Neutrophil (primary cell): ENCODE results near the gene BMPR1B.

Source experiments
- H3K27ac ChIP-seq: fragments of 200-600 bp; sonication (generic); 2 replicates; pipeline ENCODE4 v1.5.1; 2016; ENCODE audit warnings: mild to moderate bottlenecking, moderate library complexity
- H3K27me3 ChIP-seq: fragments of 200-600 bp; sonication (generic); 2 replicates; pipeline ENCODE4 v1.6.0; 2016; ENCODE audit warnings: mild to moderate bottlenecking
- H3K36me3 ChIP-seq: fragments of 200-600 bp; sonication (generic); 2 replicates; pipeline ENCODE4 v1.5.1; 2017
- H3K4me1 ChIP-seq, 2 experiments: fragments of 200-600 bp in 1 of 2; sonication (generic) in 1 of 2; 1 replicate in 1 of 2; 2 replicates in 1 of 2; pipeline versions ENCODE4 v1.5.1 to v1.6.1; 2013 to 2016; ENCODE audit warnings: low read depth in 1 of 2, low read length in 1 of 2, mild to moderate bottlenecking in 1 of 2, moderate library complexity in 1 of 2; ENCODE audit not compliant: control insufficient read depth in 1 of 2, insufficient read depth in 1 of 2
- H3K4me3 ChIP-seq, 2 experiments: fragments of 200-600 bp in 1 of 2; sonication (generic) in 1 of 2; 1 replicate in 1 of 2; 2 replicates in 1 of 2; pipeline ENCODE4 v1.5.1; 2013 to 2016; ENCODE audit warnings: low read depth in 1 of 2, low read length in 1 of 2, mild to moderate bottlenecking in 1 of 2, moderate library complexity in 1 of 2
- H3K9me3 ChIP-seq: fragments of 200-600 bp; sonication (generic); 2 replicates; pipeline ENCODE4 v1.5.1; 2016
- CTCF ChIP-seq: fragments of 200-600 bp; sonication (generic); IDR thresholded peaks from 2 replicates; pipeline ENCODE4 v1.5.1; 2016; ENCODE audit warnings: antibody characterized with exemption

BMPR1B gene

GRCh38 chr4:94804650-94805049, 46.9 kb downstream of the BMPR1B start:
- TF ChIP-seq CTCF = no peak
- Histone ChIP-seq H3K27me3 (no peaks in the 10 kb centered on the region), H3K4me1 (no peaks in the 10 kb centered on the region), H3K27ac (no peak overlapping the region), H3K9me3 (no peaks in the 10 kb centered on the region), H3K36me3 (no peaks in the 10 kb centered on the region), H3K4me3 (no peak overlapping the region)

DNA sequence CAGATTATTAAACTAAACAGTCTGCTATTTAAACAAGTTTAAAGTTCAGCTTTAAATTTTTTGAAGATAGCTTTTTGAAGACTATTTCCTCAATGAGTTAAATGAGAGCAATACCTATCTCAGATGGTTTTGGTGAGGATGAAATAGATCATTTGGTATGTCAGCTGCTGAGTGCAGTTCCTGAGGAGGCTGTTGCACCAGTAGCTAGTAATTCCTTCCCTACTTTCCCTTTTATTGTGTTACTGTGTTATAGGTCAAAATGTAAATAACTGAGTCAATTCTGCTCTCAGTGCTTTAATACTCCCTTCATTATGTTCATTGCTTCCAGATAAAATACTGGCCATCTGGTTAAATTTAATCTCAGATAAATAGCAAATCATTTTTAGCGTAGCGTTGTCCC, 48.6 kb downstream of the BMPR1B start:
- Histone ChIP-seq H3K4me1 (no peaks in the 10 kb centered on the region), H3K36me3 (no peaks in the 10 kb centered on the region), H3K4me3 (no peak overlapping the region), H3K9me3 (no peaks in the 10 kb centered on the region), H3K27ac (no peak overlapping the region), H3K27me3 (no peaks in the 10 kb centered on the region)
- no peak for TF ChIP-seq CTCF

DNA sequence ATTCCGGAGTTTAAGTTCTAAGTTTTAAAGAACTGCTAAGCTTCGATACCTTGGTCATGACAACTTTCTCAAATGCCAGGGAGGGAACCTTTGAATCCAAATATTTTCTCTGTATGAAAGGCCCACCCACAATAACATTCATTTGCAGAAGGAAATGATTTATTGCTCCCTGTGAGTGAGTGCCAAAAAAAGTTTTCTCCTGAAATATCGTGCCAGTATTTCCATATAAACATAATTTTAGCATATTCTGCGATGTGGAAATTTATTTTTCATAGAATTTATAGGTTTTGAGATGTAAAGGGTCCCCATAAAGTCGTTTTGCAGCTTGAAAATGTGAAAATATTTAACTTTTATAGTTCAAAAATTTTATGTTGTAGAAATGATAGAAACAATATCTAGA, 53.9 kb downstream of the BMPR1B start:
- no peak overlapping the region for H3K4me3 ChIP-seq
- no peaks in the 10 kb centered on the region for H3K27me3 ChIP-seq
- no peaks in the 10 kb centered on the region for H3K36me3 ChIP-seq
- no peak for TF ChIP-seq CTCF
- H3K27ac ChIP-seq = no peak overlapping the region
- no peaks in the 10 kb centered on the region for H3K9me3 ChIP-seq
- H3K4me1 ChIP-seq = no peaks in the 10 kb centered on the region

DNA sequence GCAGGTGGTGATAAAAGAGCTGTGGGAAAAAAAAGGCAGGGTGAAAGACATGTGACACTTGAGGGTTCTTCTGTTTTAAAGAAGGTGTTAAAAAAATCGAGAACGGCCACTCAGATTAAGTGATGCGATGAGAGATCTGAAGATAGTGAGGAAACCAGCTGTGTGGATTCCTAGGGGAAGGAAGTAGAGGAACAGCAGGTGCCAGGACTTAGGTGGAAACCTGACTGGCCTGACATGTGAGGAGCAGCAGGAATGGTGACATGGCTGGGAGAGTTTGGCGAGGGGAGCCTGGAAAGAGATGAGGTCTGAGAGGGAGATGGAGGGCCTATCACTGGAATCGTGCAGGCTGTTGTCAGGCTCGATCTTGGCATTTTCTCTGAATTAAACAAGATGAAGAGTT, 55.5 kb downstream of the BMPR1B start:
- no peaks in the 10 kb centered on the region for H3K36me3 ChIP-seq
- no peaks in the 10 kb centered on the region for H3K27me3 ChIP-seq
- no peak overlapping the region for H3K4me3 ChIP-seq
- no peaks in the 10 kb centered on the region for H3K4me1 ChIP-seq
- TF ChIP-seq CTCF = no peak
- no peak overlapping the region for H3K27ac ChIP-seq
- no peaks in the 10 kb centered on the region for H3K9me3 ChIP-seq

DNA sequence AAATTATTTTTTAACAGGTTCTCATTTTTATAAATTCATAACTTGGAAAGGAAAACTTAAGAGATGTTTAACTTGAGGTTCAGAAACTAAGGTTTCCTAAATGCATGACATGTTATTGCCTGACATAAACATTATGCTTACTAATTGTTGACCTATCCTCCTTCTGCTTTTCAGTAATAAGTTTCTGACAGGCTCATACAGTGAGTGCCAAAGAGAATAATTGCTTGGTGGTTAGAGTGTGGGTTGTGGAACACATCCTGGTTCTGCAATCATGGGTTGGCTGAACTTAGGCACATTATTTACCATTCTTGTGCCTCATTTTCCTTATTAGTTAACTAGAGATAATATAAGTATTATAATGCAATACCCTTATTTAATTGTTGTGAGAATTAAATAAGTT, 56.5 kb downstream of the BMPR1B start:
- Histone ChIP-seq H3K9me3 (no peaks in the 10 kb centered on the region), H3K27me3 (no peaks in the 10 kb centered on the region), H3K27ac (no peak overlapping the region), H3K36me3 (no peaks in the 10 kb centered on the region), H3K4me1 (no peaks in the 10 kb centered on the region), H3K4me3 (no peak overlapping the region)
- TF ChIP-seq CTCF = no peak
